DND-41 (cell line): ENCODE results near the gene OR52J3.

Source experiments
- ATAC-seq: fragments of 200-7000 bp; cut with Tn5 transposase; 3 replicates; pipeline ENCODE4 v1.9.1; 2021; ENCODE audit warnings: low read depth; ENCODE audit not compliant: insufficient read depth
- DNase-seq: peaks from one replicate; pipeline ENCODE4 v3.0.0-alpha.2; 2020
- H2AFZ ChIP-seq: 2 replicates; pipeline ENCODE4 v1.6.0; 2012; ENCODE audit warnings: low read depth, low read length
- H3K27ac ChIP-seq: 2 replicates; pipeline ENCODE4 v1.5.1; 2012; ENCODE audit warnings: low read length, inconsistent platforms
- H3K27me3 ChIP-seq: fragments of 200-600 bp; sonication (generic); 2 replicates; pipeline ENCODE4 v1.6.0; 2012; ENCODE audit warnings: low read length, mild to moderate bottlenecking, inconsistent platforms; ENCODE audit not compliant: insufficient read depth, poor library complexity
- H3K36me3 ChIP-seq: 2 replicates; pipeline ENCODE4 v1.5.1; 2012; ENCODE audit warnings: low read length, inconsistent platforms; ENCODE audit not compliant: insufficient read depth
- H3K4me1 ChIP-seq: 2 replicates; pipeline ENCODE4 v1.5.1; 2012; ENCODE audit warnings: mild to moderate bottlenecking, low read length; ENCODE audit not compliant: insufficient read depth
- H3K4me2 ChIP-seq: 2 replicates; pipeline ENCODE4 v1.6.0; 2012; ENCODE audit warnings: mild to moderate bottlenecking, moderate library complexity, low read length, inconsistent platforms; ENCODE audit not compliant: insufficient read depth
- H3K4me3 ChIP-seq, 2 experiments: fragments of 200-600 bp in 1 of 2; shearing (Covaris generic) in 1 of 2; 2 replicates each; pipeline ENCODE4 v1.5.1; 2012 to 2016; ENCODE audit warnings: inconsistent platforms in 2 of 2, low read length in 2 of 2, mild to moderate bottlenecking in 2 of 2, low read depth in 1 of 2, moderate library complexity in 1 of 2
- H3K79me2 ChIP-seq: 2 replicates; pipeline ENCODE4 v1.6.0; 2012; ENCODE audit warnings: low read length, inconsistent platforms; ENCODE audit not compliant: insufficient read depth
- H3K9ac ChIP-seq: 2 replicates; pipeline ENCODE4 v1.6.0; 2012; ENCODE audit warnings: low read depth, mild to moderate bottlenecking, inconsistent platforms, low read length, moderate library complexity
- H3K9me3 ChIP-seq: 2 replicates; pipeline ENCODE4 v1.5.1; 2012; ENCODE audit warnings: low read length, moderate library complexity, mild to moderate bottlenecking, inconsistent platforms; ENCODE audit not compliant: insufficient read depth, severe bottlenecking
- H4K20me1 ChIP-seq: 2 replicates; pipeline ENCODE4 v1.6.0; 2012; ENCODE audit warnings: low read length; ENCODE audit not compliant: insufficient read depth
- CTCF ChIP-seq: IDR thresholded peaks from 2 replicates; pipeline ENCODE4 v1.5.1; 2012; ENCODE audit warnings: borderline replicate concordance, low read length, moderate library complexity, mild to moderate bottlenecking; ENCODE audit not compliant: poor library complexity, severe bottlenecking; ENCODE audit errors: extremely low read depth
- EZH2 ChIP-seq: IDR thresholded peaks from 3 replicates; pipeline ENCODE4 v1.6.1; 2012; ENCODE audit warnings: borderline replicate concordance, low read depth, mild to moderate bottlenecking, moderate library complexity, low read length, inconsistent platforms; ENCODE audit not compliant: severe bottlenecking

OR52J3 gene

DNA sequence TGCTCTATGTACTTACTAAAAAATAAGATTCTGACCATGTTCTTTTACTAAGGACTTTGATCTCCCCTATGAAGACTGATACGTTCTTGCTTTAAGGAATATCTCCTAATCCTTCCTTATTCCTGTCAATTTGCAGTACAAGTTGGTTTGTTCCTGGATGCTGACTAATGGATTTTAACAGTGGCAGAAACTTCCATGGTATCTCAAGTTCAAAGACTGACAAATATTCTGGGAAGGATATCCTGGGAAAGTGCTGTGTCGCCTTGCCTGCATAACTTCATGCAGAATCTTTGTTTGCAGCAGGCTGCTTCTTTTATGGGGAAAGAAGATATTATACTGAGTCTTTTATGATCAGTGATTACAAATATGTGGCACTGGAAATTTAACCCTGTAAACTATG is 8.4 kb upstream of the OR52J3 start:
- no peak overlapping the region for H3K9ac ChIP-seq
- no peak overlapping the region for H3K4me2 ChIP-seq
- H3K4me3 ChIP-seq = no peak overlapping the region
- no peak overlapping the region for H3K27ac ChIP-seq
- H3K36me3 ChIP-seq = no peaks in the 10 kb centered on the region
- no peaks in the 10 kb centered on the region for H4K20me1 ChIP-seq
- TF ChIP-seq EZH2 (no peak), CTCF (no peak)
- ATAC-seq = no peak
- no peaks in the 10 kb centered on the region for H3K27me3 ChIP-seq
- DNase-seq = no peak
- H2AFZ ChIP-seq = no peak overlapping the region
- H3K4me1 ChIP-seq = no peaks in the 10 kb centered on the region
- H3K79me2 ChIP-seq = no peaks in the 10 kb centered on the region
- no peaks in the 10 kb centered on the region for H3K9me3 ChIP-seq

DNA sequence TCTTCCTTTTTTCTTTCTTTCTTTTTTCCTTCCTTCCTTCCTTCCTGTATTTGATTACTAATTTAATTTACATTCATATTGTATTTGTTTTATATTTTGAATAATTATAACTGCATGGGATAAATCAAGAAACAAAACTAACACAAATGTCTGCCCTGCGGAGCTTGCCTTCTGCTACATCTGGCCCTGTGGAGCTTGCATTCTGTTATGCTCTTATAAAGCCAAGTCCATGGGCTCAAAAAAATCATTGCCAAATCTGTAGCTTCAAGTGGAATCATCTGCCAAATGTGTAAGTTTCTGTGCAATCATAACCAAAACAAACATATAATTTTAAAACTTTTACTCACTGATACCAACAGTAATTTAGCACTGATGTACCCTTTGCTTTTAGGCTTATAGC is 8.0 kb upstream of the OR52J3 start:
- H3K27me3 ChIP-seq = no peaks in the 10 kb centered on the region
- H3K4me3 ChIP-seq = no peak overlapping the region
- TF ChIP-seq EZH2 (no peak), CTCF (no peak)
- no peaks in the 10 kb centered on the region for H3K4me1 ChIP-seq
- no peak overlapping the region for H3K9ac ChIP-seq
- H4K20me1 ChIP-seq = no peaks in the 10 kb centered on the region
- ATAC-seq (no peak), DNase-seq (no peak)
- no peaks in the 10 kb centered on the region for H3K36me3 ChIP-seq
- H3K79me2 ChIP-seq = no peaks in the 10 kb centered on the region
- no peaks in the 10 kb centered on the region for H3K9me3 ChIP-seq
- no peak overlapping the region for H3K27ac ChIP-seq
- no peak overlapping the region for H2AFZ ChIP-seq
- H3K4me2 ChIP-seq = no peak overlapping the region

- Histone ChIP-seq H2AFZ (no peak overlapping the region), H3K27ac (no peak overlapping the region), H3K27me3 (no peaks in the 10 kb centered on the region), H3K4me2 (no peak overlapping the region), H3K9me3 (no peaks in the 10 kb centered on the region), H3K79me2 (no peaks in the 10 kb centered on the region), H3K36me3 (no peaks in the 10 kb centered on the region), H3K9ac (no peak overlapping the region), H3K4me3 (no peak overlapping the region), H4K20me1 (no peaks in the 10 kb centered on the region), H3K4me1 (no peaks in the 10 kb centered on the region)
- no peak for TF ChIP-seq EZH2
- TF ChIP-seq CTCF = no peak
- ATAC-seq (no peak), DNase-seq (no peak)
Measured at GRCh38 chr11:5040876-5041275, 5.5 kb upstream of the OR52J3 start.

DNA sequence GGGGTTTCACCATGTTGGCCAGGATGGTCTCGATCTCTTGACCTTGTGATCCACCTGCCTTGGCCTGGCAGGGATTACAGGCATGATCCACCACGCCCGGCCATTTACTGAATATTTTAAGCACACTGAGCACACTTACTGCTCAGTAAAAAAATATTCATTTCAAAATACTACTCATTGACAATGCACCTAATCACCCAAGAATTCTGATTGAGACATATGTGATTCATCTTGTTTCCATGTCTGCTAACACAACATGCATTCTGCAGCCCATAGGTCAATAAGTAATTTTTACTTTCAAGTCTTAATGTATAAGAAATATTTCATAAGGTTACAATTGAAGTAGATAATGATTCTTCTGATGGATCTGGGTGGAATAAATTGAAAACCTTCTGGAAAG is 4.2 kb upstream of the OR52J3 start:
- no peak overlapping the region for H3K27ac ChIP-seq
- H3K9me3 ChIP-seq = no peaks in the 10 kb centered on the region
- H3K4me1 ChIP-seq = no peaks in the 10 kb centered on the region
- H4K20me1 ChIP-seq = no peaks in the 10 kb centered on the region
- no peaks in the 10 kb centered on the region for H3K79me2 ChIP-seq
- H3K27me3 ChIP-seq = no peaks in the 10 kb centered on the region
- no peaks in the 10 kb centered on the region for H3K36me3 ChIP-seq
- no peak overlapping the region for H3K4me2 ChIP-seq
- H2AFZ ChIP-seq = no peak overlapping the region
- no peak overlapping the region for H3K4me3 ChIP-seq
- no peak for TF ChIP-seq EZH2
- no peak for TF ChIP-seq CTCF
- H3K9ac ChIP-seq = no peak overlapping the region
- no peak for DNase-seq
- ATAC-seq = no peak
